GM19193 (cell line): ENCODE results near the gene AMPD3.

Source experiments
- POLR2A ChIP-seq: IDR thresholded peaks from 4 replicates; pipeline ENCODE4 v1.6.1; 2011; ENCODE audit not compliant: insufficient read depth, insufficient read length; ENCODE audit errors: extremely low read depth

Gene AMPD3

DNA sequence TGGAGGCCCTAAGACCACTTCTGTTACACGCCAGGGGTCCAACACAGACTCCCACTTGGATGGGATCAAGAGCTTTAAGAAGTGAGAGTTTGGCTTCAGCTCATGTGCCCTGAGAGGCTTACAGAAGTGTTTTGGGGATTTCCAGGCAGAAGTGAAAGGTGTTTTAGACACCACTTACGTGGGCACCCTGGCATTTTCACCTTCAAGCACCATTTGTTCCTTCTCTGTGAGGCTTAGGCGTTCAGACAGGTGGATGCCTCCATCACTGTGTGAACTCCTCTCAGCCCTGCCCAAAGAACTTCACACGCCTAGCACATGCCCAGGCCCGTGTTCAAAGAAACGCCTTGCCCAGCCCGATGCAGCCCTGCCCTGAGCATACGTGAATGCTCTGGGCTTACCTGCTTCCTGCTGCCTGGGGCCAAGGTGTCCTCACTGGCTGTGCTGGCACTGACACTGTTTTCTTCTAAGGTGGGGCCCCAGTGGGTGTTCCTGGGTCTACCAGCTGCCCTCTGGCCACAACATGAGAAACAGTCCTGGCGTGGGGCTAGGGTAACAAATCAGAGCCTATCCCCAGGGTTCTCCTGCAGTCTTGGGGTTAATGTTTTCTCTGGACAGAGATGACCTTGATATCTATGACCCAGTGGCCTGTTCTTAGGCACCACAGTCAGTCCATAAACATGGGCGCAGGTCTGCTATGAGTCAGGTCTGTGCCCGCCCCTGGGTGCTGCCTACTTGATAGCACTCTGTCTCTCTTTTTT, 34.0 kb downstream of the AMPD3 start:
- TF ChIP-seq POLR2A: no peak

DNA sequence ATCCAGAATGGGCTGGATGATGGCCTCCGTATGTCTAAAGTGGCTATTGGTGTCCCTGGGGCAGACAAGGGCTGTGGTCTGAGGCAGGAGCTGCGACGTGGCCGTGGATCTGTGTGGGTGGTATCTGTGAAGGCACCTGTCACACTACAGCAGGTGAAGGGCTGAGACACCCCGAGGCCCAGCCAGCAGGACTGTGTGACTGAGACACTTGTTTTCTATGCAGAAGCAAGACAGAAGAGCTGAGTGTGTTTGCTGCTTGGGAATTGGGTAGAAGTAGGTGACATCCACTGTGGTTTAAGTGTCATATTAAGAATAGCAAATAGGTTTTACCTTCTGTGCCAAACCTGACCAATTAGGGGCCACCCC, 35.0 kb downstream of the AMPD3 start:
- TF ChIP-seq POLR2A: no peak

DNA sequence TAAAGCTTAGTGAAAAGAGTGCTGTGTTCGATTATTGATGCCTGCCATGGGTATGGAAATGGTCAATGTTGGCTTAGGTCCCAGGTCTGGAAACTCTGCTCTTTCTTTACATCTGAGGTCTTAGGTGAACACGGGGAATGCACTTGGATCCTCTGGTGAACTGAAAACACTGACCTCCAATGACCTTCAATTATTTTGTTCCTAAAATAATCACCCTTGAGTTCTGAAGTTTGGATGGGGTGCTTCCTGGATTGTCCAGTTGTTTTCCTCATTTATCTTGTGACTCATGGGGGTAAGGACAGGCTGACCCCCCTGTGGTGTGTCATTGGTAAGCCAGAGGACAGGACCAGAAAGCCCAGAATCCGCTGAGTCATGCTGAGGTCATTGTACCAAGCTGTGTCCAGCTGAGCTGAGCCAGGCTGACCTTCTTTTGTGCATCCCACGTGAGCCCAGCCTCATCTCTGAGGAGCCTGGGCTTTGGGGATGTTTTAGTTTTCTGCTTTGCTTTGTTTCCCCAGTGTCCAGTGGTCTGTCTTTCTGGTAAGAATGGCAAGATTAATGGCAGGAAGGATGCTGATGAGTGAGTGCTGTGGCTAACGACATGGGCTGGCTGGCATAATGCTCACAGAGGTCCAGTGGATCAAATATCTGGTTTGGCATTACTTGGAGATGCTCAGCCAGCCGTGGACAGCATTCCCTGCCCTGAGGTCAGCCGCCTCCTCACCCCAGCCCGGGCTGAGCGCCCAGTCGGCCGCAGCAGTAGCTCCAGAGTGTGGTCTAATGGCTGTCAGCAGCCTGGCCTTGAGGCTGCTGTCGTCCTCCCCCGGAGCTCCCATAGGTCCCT, 35.6 kb downstream of the AMPD3 start:
- TF ChIP-seq POLR2A: no peak

DNA sequence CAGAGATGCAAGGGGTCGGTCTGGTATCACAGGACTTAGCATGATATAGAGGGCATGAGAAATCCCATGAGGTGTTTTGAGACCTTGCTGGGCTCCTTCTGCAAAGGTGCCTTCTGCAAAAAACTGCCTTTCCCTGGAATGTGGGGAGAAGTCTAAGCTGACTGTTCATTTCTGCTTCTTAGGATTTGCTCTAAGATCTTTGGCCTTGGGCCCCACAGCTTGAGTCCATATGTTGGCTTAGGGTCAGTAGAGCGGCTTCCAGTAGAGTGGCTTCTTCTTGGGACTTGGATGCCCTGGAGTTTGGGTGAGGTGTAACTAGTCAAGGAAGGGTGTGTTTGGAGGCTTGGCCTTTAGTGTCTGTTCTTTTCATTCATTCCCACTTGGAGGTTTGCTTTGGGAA, 37.0 kb downstream of the AMPD3 start:
- TF ChIP-seq POLR2A: no peak

DNA sequence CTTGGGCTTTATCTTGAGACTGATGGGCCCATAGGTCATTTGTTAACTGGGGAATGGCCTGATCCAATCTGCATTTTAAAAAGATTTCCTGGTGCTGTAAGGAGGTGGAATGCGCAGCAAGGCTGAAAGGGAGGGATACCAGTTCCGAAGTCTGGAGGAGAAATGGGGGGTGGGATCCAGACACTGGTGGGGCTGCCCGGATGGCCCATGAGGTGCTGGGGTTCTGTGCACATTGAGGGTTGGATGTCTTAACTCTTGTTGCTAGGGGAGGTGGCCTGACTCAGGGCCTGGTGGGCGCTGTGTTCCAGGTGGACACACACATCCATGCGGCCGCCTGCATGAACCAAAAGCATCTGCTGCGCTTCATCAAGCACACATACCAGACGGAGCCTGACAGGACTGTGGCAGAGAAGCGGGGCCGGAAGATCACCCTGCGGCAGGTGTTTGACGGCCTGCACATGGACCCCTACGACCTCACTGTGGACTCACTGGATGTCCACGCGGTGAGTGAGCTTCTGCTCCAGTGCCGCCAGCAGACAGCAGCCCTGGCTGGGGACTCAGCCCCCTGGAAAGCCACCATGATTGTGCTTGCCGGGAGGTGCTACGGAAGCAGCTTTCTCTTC, 38.1 kb downstream of the AMPD3 start:
- TF ChIP-seq POLR2A: no peak

DNA sequence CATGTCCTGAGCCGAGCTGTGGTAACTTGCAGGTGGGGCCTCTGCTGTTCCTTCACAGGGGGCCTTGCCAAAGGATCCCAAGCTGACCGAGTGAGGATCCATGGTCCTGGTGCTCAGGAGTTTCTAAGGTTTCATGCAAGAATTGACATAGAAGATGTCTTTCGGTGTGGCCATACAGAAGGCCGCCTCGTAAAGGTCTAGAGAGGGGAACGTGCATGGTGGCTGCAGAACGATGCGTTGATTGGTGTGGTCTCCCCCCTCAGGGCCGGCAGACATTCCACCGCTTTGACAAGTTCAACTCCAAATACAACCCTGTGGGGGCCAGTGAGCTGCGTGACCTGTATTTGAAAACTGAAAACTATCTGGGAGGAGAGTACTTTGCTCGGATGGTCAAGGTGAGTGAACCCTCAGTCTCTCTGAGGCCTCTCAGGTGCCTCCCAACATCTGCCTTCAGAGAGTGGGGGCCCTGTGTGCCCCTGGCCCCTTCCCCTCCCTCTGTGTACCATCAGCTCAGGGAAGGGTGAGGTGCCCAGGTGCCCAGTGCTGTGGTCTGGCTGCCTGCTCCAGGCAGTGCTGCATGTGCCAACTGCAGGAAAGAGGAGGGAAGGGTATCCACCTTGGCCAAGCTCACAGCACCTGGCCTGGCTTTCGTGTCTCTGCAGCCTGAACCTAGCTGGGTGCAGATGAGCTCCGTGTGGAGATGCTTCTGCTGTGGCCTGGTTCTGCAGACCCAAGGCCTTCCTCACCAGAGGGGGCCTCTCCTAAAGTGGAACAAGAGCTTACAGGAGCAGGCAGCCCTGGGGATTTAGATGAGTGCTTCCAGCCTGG, 39.8 kb downstream of the AMPD3 start:
- no peak for TF ChIP-seq POLR2A

DNA sequence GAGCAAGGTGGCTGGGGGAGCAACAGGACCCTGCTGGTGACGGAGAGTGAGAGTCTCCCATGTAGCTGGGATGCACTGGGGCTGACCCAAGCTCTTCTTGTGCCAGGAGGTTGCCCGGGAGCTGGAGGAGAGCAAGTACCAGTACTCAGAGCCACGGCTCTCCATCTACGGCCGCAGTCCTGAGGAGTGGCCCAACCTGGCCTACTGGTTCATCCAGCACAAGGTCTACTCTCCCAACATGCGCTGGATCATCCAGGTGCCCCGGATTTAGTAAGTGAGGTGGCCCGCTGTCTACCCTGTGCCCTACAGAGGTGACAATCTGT, 40.4 kb downstream of the AMPD3 start:
- TF ChIP-seq POLR2A: no peak

DNA sequence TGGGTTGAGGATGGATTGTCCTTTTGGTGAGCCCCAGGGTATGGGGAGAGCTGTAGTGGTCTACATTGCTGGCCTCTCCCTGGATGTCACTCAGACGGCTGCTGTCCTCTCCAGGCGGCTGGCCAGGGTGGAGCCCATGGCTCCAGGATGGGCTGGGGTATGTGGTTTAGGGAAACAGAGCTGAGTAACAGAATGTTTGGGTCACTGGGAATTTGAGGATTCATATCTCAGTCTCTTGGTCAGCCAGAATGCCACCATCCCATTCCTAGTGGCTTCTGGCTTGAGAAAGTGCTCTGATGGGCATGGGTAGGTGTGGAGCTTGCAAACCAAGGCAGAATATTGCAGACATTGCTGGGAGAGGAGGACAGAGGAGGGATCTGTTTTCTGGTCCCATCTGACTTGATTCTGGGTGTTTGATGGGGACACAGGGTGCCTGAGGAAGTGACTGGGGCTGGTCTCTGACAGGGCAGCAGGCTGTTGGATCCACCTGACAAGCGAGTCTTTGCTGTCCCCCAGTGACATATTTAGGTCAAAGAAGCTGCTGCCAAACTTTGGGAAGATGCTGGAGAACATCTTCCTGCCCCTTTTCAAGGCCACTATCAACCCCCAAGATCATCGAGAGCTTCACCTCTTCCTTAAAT, 41.4 kb downstream of the AMPD3 start:
- no peak for TF ChIP-seq POLR2A

DNA sequence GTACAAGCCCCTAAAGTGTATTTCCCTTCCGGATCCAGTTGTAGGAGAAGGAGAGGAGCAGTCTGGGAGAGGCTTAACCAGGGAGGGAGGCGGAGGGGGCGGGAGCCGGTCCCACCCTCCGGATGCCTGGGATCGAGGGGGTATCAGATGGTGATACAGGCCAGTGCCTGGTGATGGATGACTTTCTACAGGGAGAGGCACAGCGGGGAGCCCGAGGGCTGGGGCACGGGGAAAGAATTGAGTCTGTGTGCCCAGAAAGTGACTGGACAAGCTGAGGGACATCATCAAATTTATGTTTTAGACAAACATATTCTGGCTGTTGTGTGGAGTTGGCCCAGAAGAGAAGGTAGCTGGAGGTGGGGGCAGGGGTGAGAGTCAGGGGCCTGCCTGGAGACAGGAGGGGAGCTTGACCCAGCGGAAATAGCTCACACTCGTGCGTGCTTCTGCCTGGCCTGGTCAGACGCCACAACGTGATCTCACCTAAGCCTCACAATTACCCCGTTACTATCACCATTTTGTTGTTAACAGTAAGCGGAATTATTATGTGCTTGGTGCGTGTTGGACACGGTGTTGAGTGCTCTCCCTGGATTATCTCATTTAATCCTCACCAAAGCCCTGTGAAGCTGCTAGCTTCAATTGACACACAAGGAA, 42.4 kb downstream of the AMPD3 start:
- no peak for TF ChIP-seq POLR2A

DNA sequence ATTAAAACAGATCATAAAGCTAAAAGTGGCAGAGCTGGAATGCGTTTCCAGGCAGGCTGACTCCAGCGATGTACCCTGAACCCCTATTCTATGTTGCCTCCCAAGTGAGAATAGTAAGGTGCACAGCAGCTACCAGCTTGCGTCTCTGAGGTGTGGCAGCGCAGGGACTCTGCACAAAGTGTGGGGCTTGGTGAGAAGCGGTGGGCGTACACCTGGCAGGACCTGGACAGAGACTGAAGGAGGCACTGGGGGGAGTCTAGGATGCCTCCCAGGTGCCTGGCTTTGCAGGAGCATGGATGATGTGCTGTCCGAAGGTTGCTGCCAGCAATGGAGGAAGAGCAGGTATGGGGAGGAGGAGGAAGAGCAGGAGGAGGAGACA, 42.9 kb downstream of the AMPD3 start:
- TF ChIP-seq POLR2A: no peak

DNA sequence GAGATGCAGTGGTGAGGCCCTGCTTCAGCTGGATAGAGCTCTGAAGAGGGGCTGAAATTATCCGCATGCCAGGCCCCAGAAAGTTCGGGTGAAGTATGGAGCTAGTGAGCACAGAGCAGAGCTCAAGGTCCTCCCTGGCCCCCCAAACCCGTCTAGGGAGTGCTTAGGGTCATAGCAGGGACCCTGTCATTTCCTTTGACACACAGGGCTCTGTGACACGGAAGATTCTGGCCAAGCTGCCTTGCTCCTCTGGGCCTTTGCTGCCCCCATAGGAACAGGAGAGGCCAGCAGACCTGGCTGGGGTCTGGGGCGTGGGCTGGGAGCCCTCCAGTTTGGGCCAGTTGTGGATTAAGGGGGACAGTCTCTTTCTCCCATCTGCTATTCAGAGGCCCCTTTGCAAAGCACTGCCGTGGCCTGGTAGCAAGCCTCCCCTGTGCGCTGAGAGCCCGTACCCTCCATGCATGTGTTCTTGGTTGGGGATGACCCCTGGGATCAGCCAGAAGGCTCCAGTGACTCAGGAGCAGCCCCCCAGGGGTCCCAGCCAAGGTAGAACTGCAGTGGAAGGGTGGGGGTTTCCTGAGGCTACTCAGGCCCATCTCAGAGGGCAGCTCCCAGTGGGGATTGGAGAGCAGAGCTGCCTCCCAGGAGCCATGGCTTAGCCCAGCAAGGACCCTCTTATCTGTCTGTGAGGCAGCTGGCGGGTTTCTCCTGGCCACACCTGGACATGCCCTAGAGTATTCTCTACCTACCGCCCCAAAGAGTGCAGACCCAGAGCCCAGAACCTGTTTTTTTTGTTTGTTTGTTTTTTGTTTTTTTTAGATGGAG, 43.6 kb downstream of the AMPD3 start:
- no peak for TF ChIP-seq POLR2A

DNA sequence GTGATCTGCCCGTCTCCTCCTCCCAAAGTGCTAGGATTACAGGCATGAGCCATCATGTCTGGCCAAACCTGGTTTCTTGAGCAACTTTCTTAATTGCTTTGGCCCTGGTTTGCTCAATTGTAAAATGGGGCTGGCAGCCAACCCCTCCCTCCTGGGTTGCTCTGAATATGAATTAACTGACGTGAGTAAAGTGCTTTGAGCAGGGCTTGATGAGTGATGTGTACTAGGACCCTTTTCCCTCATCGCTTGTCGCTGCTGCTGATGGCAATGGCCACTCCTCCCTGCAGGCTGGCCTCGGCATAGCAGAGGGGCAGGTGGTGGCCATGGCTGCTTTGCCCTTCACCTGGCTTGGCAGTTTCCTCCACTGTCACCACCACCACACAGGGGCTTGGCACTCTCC, 44.4 kb downstream of the AMPD3 start:
- no peak for TF ChIP-seq POLR2A

DNA sequence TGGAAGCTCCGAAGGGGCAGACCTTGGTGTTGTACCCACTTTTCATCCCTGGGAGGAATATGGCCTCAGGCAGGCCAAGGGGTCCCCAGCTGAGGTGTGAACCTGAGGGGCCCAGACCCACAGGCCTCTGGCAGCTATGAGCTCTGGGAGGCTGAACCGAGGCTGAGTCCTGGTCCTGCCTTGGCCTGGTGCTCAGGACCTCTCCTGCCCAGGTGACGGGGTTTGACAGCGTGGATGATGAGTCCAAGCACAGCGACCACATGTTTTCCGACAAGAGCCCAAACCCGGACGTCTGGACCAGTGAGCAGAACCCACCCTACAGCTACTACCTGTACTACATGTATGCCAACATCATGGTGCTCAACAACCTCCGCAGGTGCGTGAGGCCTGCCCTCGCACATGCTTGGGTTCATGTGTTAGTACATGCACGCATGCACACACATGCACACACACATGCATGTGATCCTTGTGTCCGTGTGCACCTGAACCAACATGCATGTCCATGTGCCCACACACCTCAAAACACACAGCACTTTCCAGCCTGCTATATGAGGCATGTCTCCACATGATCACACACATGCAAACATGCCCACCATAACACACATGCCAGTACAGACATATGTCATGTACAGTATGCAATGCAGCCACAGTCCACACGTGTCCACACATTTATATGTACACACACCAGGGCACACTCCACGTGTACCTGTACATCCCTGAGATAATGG, 45.0 kb downstream of the AMPD3 start:
- no peak for TF ChIP-seq POLR2A
